ENCODE data around the gene FAM156A. TPM values are rescaled to one million over a fixed set of nuclear protein-coding genes. Genes with fewer than 3 reads are reported as not detected.
"Not testable (repeated sequence)": the region's sequence is repeated elsewhere in the genome, so short reads cannot be mapped to it uniquely, and the experiment has no call there.

Gene FAM156A
- total RNA-seq, 1 donor from 2014 or later, result 21.6 TPM

GRCh38 chrX:52990848-52991247 is 32.5 kb upstream of the FAM156A start:
- no peak overlapping the region for H3K27ac Mint-ChIP-seq
- ChIA-PET POLR2A (no interaction called here), CTCF (no interaction called here)
- no peak overlapping the region for H3K4me3 Mint-ChIP-seq
- peaks cover 19% of the 10 kb centered on the region for H3K4me1 Mint-ChIP-seq
- no peak for ATAC-seq (ENCODE audit: low read depth)
- no peak for DNase-seq
- intact Hi-C loops (cut with micrococcal nuclease), result no loop called here
- no peaks in the 10 kb centered on the region for H3K27me3 Mint-ChIP-seq
- peaks cover 3% of the 10 kb centered on the region for H3K36me3 Mint-ChIP-seq (ENCODE audit: low read depth)
- H3K9me3 Mint-ChIP-seq, result no peaks in the 10 kb centered on the region
- TF ChIP-seq CTCF (IDR thresholded peaks at IDR 0.05), result no peak

GRCh38 chrX:52990011-52990631 is 31.8 kb upstream of the FAM156A start:
- DNase-seq (peak; percentile 29), ATAC-seq (ENCODE audit: low read depth) (peak; percentile 83)
- H3K9me3 Mint-ChIP-seq; H3K36me3 Mint-ChIP-seq (ENCODE audit: low read depth); H3K27me3 Mint-ChIP-seq; POLR2A ChIA-PET; intact Hi-C loops (cut with micrococcal nuclease): not testable (repeated sequence)
- peak overlapping the region; percentile 15 for H3K4me3 Mint-ChIP-seq
- H3K4me1 Mint-ChIP-seq, result peaks cover 17% of the 10 kb centered on the region
- CTCF ChIA-PET, result interaction anchor here (1.0 kb wide), 1 partner anchor 416 kb away, joined by 4 read pairs; no protein-coding TSS in a partner anchor
- peak overlapping the region; percentile 71 for H3K27ac Mint-ChIP-seq

GRCh38 chrX:52988985-52989917 is 30.9 kb upstream of the FAM156A start:
- H3K36me3 Mint-ChIP-seq (ENCODE audit: low read depth), result no peaks in the 10 kb centered on the region
- no peak for TF ChIP-seq CTCF (IDR thresholded peaks at IDR 0.05)
- ChIA-PET CTCF (interaction anchor here (1.0 kb wide), 1 partner anchor 415 kb away, joined by 4 read pairs; no protein-coding TSS in a partner anchor), POLR2A (no interaction called here)
- DNase-seq (no peak), ATAC-seq (ENCODE audit: low read depth) (no peak)
- peaks cover 11% of the 10 kb centered on the region for H3K4me1 Mint-ChIP-seq
- H3K27me3 Mint-ChIP-seq, result no peaks in the 10 kb centered on the region
- no peak overlapping the region for H3K4me3 Mint-ChIP-seq
- no peaks in the 10 kb centered on the region for H3K9me3 Mint-ChIP-seq
- H3K27ac Mint-ChIP-seq, result no peak overlapping the region
- intact Hi-C loops (cut with micrococcal nuclease), result no loop called here

GRCh38 chrX:52983321-52984000 is 25.1 kb upstream of the FAM156A start:
- no peak for DNase-seq
- Mint-ChIP-seq H3K4me1 (no peaks in the 10 kb centered on the region), H3K27ac (no peak overlapping the region), H3K36me3 (ENCODE audit: low read depth) (no peaks in the 10 kb centered on the region), H3K9me3 (no peaks in the 10 kb centered on the region), H3K4me3 (no peak overlapping the region), H3K27me3 (no peaks in the 10 kb centered on the region)
- TF ChIP-seq CTCF (IDR thresholded peaks at IDR 0.05), result no peak
- ChIA-PET CTCF (no interaction called here), POLR2A (interaction anchor here (0.7 kb wide), 1 partner anchor 114 kb away, joined by 3 read pairs; no protein-coding TSS in a partner anchor)
- intact Hi-C loops (cut with micrococcal nuclease), result no loop called here
- no peak for ATAC-seq (ENCODE audit: low read depth)

GRCh38 chrX:52979993-52980392 is 21.7 kb upstream of the FAM156A start:
- CTCF ChIA-PET, result no interaction called here
- H3K9me3 Mint-ChIP-seq, result no peaks in the 10 kb centered on the region
- intact Hi-C loops (cut with micrococcal nuclease), result no loop called here
- no peak for TF ChIP-seq CTCF (IDR thresholded peaks at IDR 0.05)
- POLR2A ChIA-PET, result interaction anchor here (0.6 kb wide), 1 partner anchor 15 kb away, joined by 3 read pairs; no protein-coding TSS in a partner anchor
- H3K27me3 Mint-ChIP-seq, result no peaks in the 10 kb centered on the region
- no peak for ATAC-seq (ENCODE audit: low read depth)
- no peaks in the 10 kb centered on the region for H3K36me3 Mint-ChIP-seq (ENCODE audit: low read depth)
- no peak for DNase-seq
- H3K4me1 Mint-ChIP-seq, result peaks cover 2% of the 10 kb centered on the region
- no peak overlapping the region for H3K4me3 Mint-ChIP-seq
- H3K27ac Mint-ChIP-seq, result no peak overlapping the region
